Measurements from ENCODE around the gene NSUN4.

- no peak for TF ChIP-seq TAF1 (IDR thresholded peaks at IDR 0.05; ENCODE audit: low read depth, low read length)
- TF ChIP-seq SPI1 (IDR thresholded peaks at IDR 0.05; ENCODE audit: low read depth, low read length) = no peak
- no peak for TF ChIP-seq POLR2A (IDR thresholded peaks at IDR 0.05; ENCODE audit: low read depth, low read length)
- TF ChIP-seq POLR2AphosphoS5 (IDR thresholded peaks at IDR 0.05; ENCODE audit: low read depth, low read length) = no peak
- TF ChIP-seq POU2F2 (IDR thresholded peaks at IDR 0.05; ENCODE audit: low read depth, low read length) = no peak
Measured at GRCh38 chr1:46295306-46295705, 45.3 kb upstream of the NSUN4 start.

All from GM12891 (cell line).